ENCODE data around the gene MBOAT2. TPM values are rescaled to one million over a fixed set of nuclear protein-coding genes. Genes with fewer than 3 reads are reported as not detected.

MBOAT2 gene
- total RNA-seq, 1 experiment from 2014 or later, result 40.9 TPM

- Mint-ChIP-seq H3K27ac (ENCODE audit: unreplicated experiment) (peak overlapping the region; percentile 48), H3K4me3 (ENCODE audit: low read depth, unreplicated experiment) (peak overlapping the region; percentile 54), H3K27me3 (ENCODE audit: unreplicated experiment) (no peaks in the 10 kb centered on the region), H3K4me1 (ENCODE audit: low read depth, unreplicated experiment) (peaks cover 60% of the 10 kb centered on the region), H3K36me3 (ENCODE audit: insufficient read depth, unreplicated experiment) (no peaks in the 10 kb centered on the region), H3K9me3 (ENCODE audit: low read depth, unreplicated experiment) (no peaks in the 10 kb centered on the region)
- CTCF ChIA-PET, result interaction anchor here (1.3 to 1.8 kb wide), 2 partner anchors 10 to 109 kb away, joined by 5 to 6 read pairs; no protein-coding TSS in a partner anchor
- no TSS peak for BruUV-seq (replicated peaks)
- peak; percentile 39 for DNase-seq
- TF ChIP-seq, protein P1, sequence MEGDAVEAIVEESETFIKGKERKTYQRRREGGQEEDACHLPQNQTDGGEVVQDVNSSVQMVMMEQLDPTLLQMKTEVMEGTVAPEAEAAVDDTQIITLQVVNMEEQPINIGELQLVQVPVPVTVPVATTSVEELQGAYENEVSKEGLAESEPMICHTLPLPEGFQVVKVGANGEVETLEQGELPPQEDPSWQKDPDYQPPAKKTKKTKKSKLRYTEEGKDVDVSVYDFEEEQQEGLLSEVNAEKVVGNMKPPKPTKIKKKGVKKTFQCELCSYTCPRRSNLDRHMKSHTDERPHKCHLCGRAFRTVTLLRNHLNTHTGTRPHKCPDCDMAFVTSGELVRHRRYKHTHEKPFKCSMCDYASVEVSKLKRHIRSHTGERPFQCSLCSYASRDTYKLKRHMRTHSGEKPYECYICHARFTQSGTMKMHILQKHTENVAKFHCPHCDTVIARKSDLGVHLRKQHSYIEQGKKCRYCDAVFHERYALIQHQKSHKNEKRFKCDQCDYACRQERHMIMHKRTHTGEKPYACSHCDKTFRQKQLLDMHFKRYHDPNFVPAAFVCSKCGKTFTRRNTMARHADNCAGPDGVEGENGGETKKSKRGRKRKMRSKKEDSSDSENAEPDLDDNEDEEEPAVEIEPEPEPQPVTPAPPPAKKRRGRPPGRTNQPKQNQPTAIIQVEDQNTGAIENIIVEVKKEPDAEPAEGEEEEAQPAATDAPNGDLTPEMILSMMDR (IDR thresholded peaks at IDR 0.05; ENCODE audit: unreplicated experiment), result no peak
- intact Hi-C loops (cut with micrococcal nuclease; ENCODE audit: unreplicated experiment), result no loop called here
Measured at GRCh38 chr2:8993902-8994278, 9.6 kb downstream of the MBOAT2 start.

DNA sequence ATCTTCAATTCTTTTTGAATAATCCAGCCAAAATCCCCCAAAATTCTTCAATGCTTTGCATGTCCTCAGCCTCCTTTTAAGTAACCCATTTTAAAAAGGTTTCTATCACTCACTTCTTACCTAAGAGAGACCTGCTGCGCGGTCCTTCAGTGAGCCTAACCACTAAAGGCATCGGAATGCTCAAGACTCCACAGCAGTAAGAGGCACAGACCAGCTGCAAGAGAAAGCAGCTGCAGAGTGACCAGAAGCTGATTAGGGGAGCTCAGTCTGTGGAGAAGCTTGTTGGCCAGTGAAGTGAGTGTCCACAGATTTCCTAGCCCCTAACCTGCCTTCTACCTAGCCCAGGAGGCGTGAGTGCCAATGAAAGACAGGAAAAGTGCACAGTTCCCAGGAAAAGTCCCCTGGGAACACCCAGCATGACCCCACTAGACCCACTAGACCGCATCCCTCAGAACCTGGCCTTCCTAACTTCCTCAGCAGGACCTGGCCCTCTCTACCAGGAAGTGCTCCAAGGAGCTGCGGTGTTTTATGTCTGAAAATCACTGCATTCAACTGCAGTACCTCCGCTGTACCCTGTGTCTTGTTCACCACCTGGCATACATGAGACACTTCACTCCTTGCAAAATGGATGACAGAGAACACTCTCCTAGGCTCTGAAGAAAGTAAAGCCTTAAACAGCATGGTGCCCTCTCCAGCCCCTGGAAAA, 10.1 kb downstream of the MBOAT2 start:
- H3K9me3 Mint-ChIP-seq (ENCODE audit: low read depth, unreplicated experiment), result no peaks in the 10 kb centered on the region
- intact Hi-C loops (cut with micrococcal nuclease; ENCODE audit: unreplicated experiment), result no loop called here
- H3K27me3 Mint-ChIP-seq (ENCODE audit: unreplicated experiment), result no peaks in the 10 kb centered on the region
- no TSS peak for BruUV-seq (replicated peaks)
- H3K36me3 Mint-ChIP-seq (ENCODE audit: insufficient read depth, unreplicated experiment), result no peaks in the 10 kb centered on the region
- peak; percentile 10 for DNase-seq
- TF ChIP-seq, protein P1 (IDR thresholded peaks at IDR 0.05; ENCODE audit: unreplicated experiment), result no peak
- H3K27ac Mint-ChIP-seq (ENCODE audit: unreplicated experiment), result peak overlapping the region; percentile 48
- H3K4me1 Mint-ChIP-seq (ENCODE audit: low read depth, unreplicated experiment), result peaks cover 55% of the 10 kb centered on the region
- CTCF ChIA-PET, result interaction anchor here (0.7 to 1.8 kb wide), 5 partner anchors 9 to 844 kb away, joined by 3 to 6 read pairs (median 5); partner anchors contain the start of gene MBOAT2
- H3K4me3 Mint-ChIP-seq (ENCODE audit: low read depth, unreplicated experiment), result peak overlapping the region; percentile 54

DNA sequence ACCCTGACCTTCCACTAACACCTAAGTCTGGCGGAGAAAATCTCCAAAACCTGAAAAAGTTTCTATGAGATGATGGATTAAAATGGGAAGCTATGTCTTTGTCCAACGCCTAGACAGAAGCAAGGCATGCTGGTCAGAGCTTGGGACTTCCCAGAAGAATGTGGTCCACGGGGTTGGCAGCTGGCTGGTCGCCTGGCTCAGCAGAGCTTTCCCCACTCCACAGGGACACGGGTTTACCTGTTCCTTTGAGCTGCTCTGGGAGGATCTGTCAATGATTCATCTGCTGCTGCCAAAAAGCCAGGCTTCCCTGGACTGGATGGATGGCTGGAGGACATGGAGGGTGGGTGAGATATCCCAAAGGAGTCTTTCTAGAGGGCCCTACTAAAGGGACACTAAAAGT, 10.8 kb downstream of the MBOAT2 start:
- Mint-ChIP-seq H3K9me3 (ENCODE audit: low read depth, unreplicated experiment) (no peaks in the 10 kb centered on the region), H3K4me1 (ENCODE audit: low read depth, unreplicated experiment) (peaks cover 50% of the 10 kb centered on the region), H3K4me3 (ENCODE audit: low read depth, unreplicated experiment) (no peak overlapping the region), H3K36me3 (ENCODE audit: insufficient read depth, unreplicated experiment) (no peaks in the 10 kb centered on the region), H3K27me3 (ENCODE audit: unreplicated experiment) (no peaks in the 10 kb centered on the region), H3K27ac (ENCODE audit: unreplicated experiment) (no peak overlapping the region)
- BruUV-seq (replicated peaks), result no TSS peak
- intact Hi-C loops (cut with micrococcal nuclease; ENCODE audit: unreplicated experiment), result no loop called here
- TF ChIP-seq, protein P1 (IDR thresholded peaks at IDR 0.05; ENCODE audit: unreplicated experiment), result no peak
- no peak for DNase-seq
- CTCF ChIA-PET, result interaction anchor here (0.8 to 1.8 kb wide), 3 partner anchors 8 to 112 kb away, joined by 3 to 6 read pairs (median 5); no protein-coding TSS in a partner anchor

DNA sequence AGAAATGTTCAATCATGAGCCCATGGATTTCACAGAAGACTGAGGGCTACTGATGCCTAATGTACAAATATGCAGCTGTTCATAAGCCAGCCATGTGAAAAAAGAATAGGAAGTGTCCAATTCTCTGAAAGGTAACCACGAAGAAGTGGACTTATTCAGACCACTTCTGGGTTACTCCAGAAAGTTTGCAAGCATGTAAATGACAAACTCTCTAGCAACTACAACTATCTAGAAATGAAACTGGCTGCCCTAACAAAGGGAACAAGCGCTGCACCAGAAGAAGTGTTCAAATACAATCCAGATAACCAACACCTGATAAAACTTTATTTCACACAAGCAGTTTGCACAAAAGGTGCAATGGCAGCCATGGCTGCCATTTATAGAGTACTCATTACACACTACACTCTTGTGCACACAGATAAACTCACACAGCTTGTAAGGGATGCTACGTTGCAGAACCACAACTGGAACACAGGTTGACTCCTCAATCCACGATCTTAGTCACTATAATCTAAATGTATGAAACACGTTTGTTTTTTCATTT, 13.9 kb downstream of the MBOAT2 start:
- no peak overlapping the region for H3K27ac Mint-ChIP-seq (ENCODE audit: unreplicated experiment)
- H3K36me3 Mint-ChIP-seq (ENCODE audit: insufficient read depth, unreplicated experiment), result no peaks in the 10 kb centered on the region
- CTCF ChIA-PET, result no interaction called here
- no peak overlapping the region for H3K4me3 Mint-ChIP-seq (ENCODE audit: low read depth, unreplicated experiment)
- peaks cover 44% of the 10 kb centered on the region for H3K4me1 Mint-ChIP-seq (ENCODE audit: low read depth, unreplicated experiment)
- no peaks in the 10 kb centered on the region for H3K27me3 Mint-ChIP-seq (ENCODE audit: unreplicated experiment)
- no TSS peak for BruUV-seq (replicated peaks)
- DNase-seq, result no peak
- H3K9me3 Mint-ChIP-seq (ENCODE audit: low read depth, unreplicated experiment), result no peaks in the 10 kb centered on the region
- intact Hi-C loops (cut with micrococcal nuclease; ENCODE audit: unreplicated experiment), result no loop called here
- TF ChIP-seq, protein P1 (IDR thresholded peaks at IDR 0.05; ENCODE audit: unreplicated experiment), result no peak
